Right lobe of liver (tissue), 6 donors: ENCODE data around the gene TWNK. TPM values are rescaled to one million over a fixed set of nuclear protein-coding genes. Genes with fewer than 3 reads are reported as not detected.

Experiments used
- ATAC-seq, 4 donors: fragments of 200-7000 bp; cut with Tn5 transposase; one replicate each; pipeline ENCODE4 v1.9.1; 2020; ENCODE audit warnings: mild to moderate bottlenecking in 4 of 4, moderate library complexity in 4 of 4
- DNase-seq, 3 donors: peaks; one replicate each; pipeline ENCODE4 v3.0.0-alpha.2; 2020
- H3K27ac ChIP-seq, 3 donors: fragments of 200-600 bp; one replicate each; pipeline ENCODE4 v1.8.0; 2022
- H3K27me3 ChIP-seq, 2 donors: fragments of 200-600 bp; one replicate each; pipeline ENCODE4 v1.8.0; 2022
- H3K36me3 ChIP-seq, 4 donors: fragments of 200-600 bp; sonication (generic) in 1 of 4; one replicate each; pipeline versions ENCODE4 v1.5.1 to v1.8.0; 2017 to 2022; ENCODE audit warnings: control low read depth in 1 of 4
- H3K4me1 ChIP-seq, 4 donors: fragments of 200-600 bp; sonication (generic) in 1 of 4; one replicate each; pipeline versions ENCODE4 v1.5.1 to v1.8.0; 2017 to 2022; ENCODE audit warnings: control low read depth in 1 of 4
- H3K4me3 ChIP-seq, 3 donors: fragments of 200-600 bp; one replicate each; pipeline ENCODE4 v1.8.0; 2022
- H3K9me3 ChIP-seq, 4 donors: fragments of 200-600 bp; sonication (generic) in 1 of 4; one replicate each; pipeline versions ENCODE4 v1.5.1 to v1.8.0; 2017 to 2022; ENCODE audit warnings: control low read depth in 1 of 4
- CTCF ChIP-seq, 4 donors: fragments of 200-600 bp in 3 of 4; fragments of 450-650 bp in 1 of 4; IDR thresholded peaks; one replicate each; pipeline versions ENCODE4 v1.5.1 to v1.8.0; 2016 to 2022; ENCODE audit warnings: antibody characterized with exemption in 4 of 4, mild to moderate bottlenecking in 2 of 4
- POLR2A ChIP-seq: fragments of 450-650 bp; IDR thresholded peaks from one replicate; pipeline ENCODE4 v1.6.1; 2017; ENCODE audit warnings: antibody characterized with exemption, mild to moderate bottlenecking
- WGBS: methylation state at CpG from one replicate; pipeline ENCODE4 v1.1.6; 2018; ENCODE audit warnings: low coverage, low lambda C conversion rate; ENCODE audit not compliant: insufficient coverage; ENCODE audit errors: missing lambda C conversion rate; 5-methylcytosine and 5-hydroxymethylcytosine counted together
- intact Hi-C, 2 donors: fragments of 100-400 bp; cut with DNase I; formaldehyde crosslinking; loops; one replicate each; pipeline versions ENCODE4 v1.11.2 to v1.14.1; 2022
- total RNA-seq, 6 experiments: library from RNA; depleted of rRNA in 2 of 6; stranded (reverse); fragments of >200 nt in 2 of 6; fragmentation: NEBNext Ultra II Directional in 3 of 6; extraction: Animal tissue kit (Norgen Biotek cat#: 25700) in 3 of 6; gene quantifications; one replicate each; pipeline versions ENCODE4 v1.1.0 to v1.2.4, GENCODE V29; 2016 to 2023
- donor health status: DM: no; HTN: yes; CAD: no.
- donor health status: DM: no; HTN: no; CAD: no.
- donor health status: DM: no; HTN: no; CAD: no.
- donor health status: DM: no; HTN: yes; CAD: no.
- donor health status: DM: no; HTN: yes; CAD: no.

Gene TWNK
- total RNA-seq, 6 experiments from 2014 or later: 2.9 to 8.4 (median 4.6) TPM

- ATAC-seq (peak; percentile 0 to 17 (median 8)), DNase-seq (no peak)
- Histone ChIP-seq H3K4me1 (peaks cover 0 to 37% (median 14%) of the 10 kb centered on the region in 4 donors), H3K9me3 (no peaks in the 10 kb centered on the region), H3K36me3 (peaks cover 0 to 11% (median 2%) of the 10 kb centered on the region in 4 donors), H3K4me3 (peak overlapping the region; percentile 60 to 97 (median 90)), H3K27ac (peak overlapping the region in 1 of 3 donors; percentile 89), H3K27me3 (no peaks in the 10 kb centered on the region)
- no CpG with 5 or more reads among the region's 9 CpGs for WGBS
- TF ChIP-seq CTCF (IDR thresholded peaks at IDR 0.05) (no peak), POLR2A (no peak)
- intact Hi-C loops: no loop called here
These were observed 18.5 kb upstream of the TWNK start for GRCh38 chr10:100968863-100969186.

GRCh38 chr10:100969187-100970075, 17.9 kb upstream of the TWNK start, which contains the start of gene SEMA4G:
SEMA4G (plus strand) TSS chr10:100969504; CDS start chr10:100972913, 3,409 bp downstream.
- intact Hi-C loops: no loop called here

GRCh38 chr10:100970076-100970913, 17.0 kb upstream of the TWNK start:
- intact Hi-C loops: no loop called here
- TF ChIP-seq CTCF (IDR thresholded peaks at IDR 0.05) (no peak), POLR2A (no peak)
- peak overlapping the region in 2 of 3 donors; percentile 68 to 89 for H3K27ac ChIP-seq
- DNase-seq (peak; percentile 77 to 94 (median 91)), ATAC-seq (peak; percentile 65 to 82 (median 74))
- no peaks in the 10 kb centered on the region for H3K9me3 ChIP-seq
- H3K4me1 ChIP-seq: peaks cover 0 to 27% (median 11%) of the 10 kb centered on the region in 4 donors
- peaks cover 0 to 24% (median 5%) of the 10 kb centered on the region in 4 donors for H3K36me3 ChIP-seq
- peak overlapping the region; percentile 60 to 97 (median 90) for H3K4me3 ChIP-seq
- no peaks in the 10 kb centered on the region for H3K27me3 ChIP-seq
- WGBS: 33% methylated on average over 3 of the region's 13 CpGs

More at GRCh38 chr10:100969187-100970075, 17.9 kb upstream of the TWNK start, which contains the start of gene SEMA4G:
- no peaks in the 10 kb centered on the region for H3K9me3 ChIP-seq
- no peaks in the 10 kb centered on the region for H3K27me3 ChIP-seq
- ATAC-seq (peak; percentile 51 to 60 (median 54)), DNase-seq (peak; percentile 56 to 69 (median 67))
- peaks cover 0 to 16% (median 2%) of the 10 kb centered on the region in 4 donors for H3K36me3 ChIP-seq
- peak within 1 kb of the TSS in 2 of 3 donors; percentile 68 to 89 for H3K27ac ChIP-seq
- H3K4me1 ChIP-seq: peaks cover 0 to 31% (median 11%) of the 10 kb centered on the region in 4 donors
- H3K4me3 ChIP-seq: peak within 1 kb of the TSS; percentile 60 to 97 (median 90)
- WGBS: no CpG with 5 or more reads among the region's 70 CpGs
- TF ChIP-seq POLR2A (no peak), CTCF (IDR thresholded peaks at IDR 0.05) (peak; percentile 51 to 57 (median 53))
